HEK293 (cell line): ENCODE data around the gene SPON1.
"Not testable (repeated sequence)": the region's sequence is repeated elsewhere in the genome, so short reads cannot be mapped to it uniquely, and the experiment has no call there.

Source experiments
- AEBP2 ChIP-seq: fragments of 450-650 bp; formaldehyde crosslinking; IDR thresholded peaks from 2 replicates; pipeline ENCODE4 v1.5.1; 2016; ENCODE audit warnings: missing biosample characterization, missing genetic modification characterization, borderline replicate concordance
- CTCF ChIP-seq: fragments of 450-650 bp; formaldehyde crosslinking; IDR thresholded peaks from 2 replicates; pipeline ENCODE4 v1.5.1; 2016; ENCODE audit warnings: missing biosample characterization, missing genetic modification characterization
- KLF16 ChIP-seq: fragments of 450-650 bp; formaldehyde crosslinking; IDR thresholded peaks from 2 replicates; pipeline ENCODE4 v1.5.1; 2017; ENCODE audit warnings: missing biosample characterization, missing genetic modification characterization
- ZBTB26 ChIP-seq: fragments of 450-650 bp; formaldehyde crosslinking; optimal IDR thresholded peaks from 2 replicates; pipeline ENCODE3; 2016; ENCODE audit warnings: missing biosample characterization, mild to moderate bottlenecking, missing genetic modification characterization
- ZNF555 ChIP-seq: fragments of 450-650 bp; formaldehyde crosslinking; conservative IDR thresholded peaks from 2 replicates; pipeline ENCODE4 v1.5.1; 2017; ENCODE audit warnings: missing biosample characterization, mild to moderate bottlenecking, missing genetic modification characterization, inconsistent platforms
- ZNF560 ChIP-seq: fragments of 450-650 bp; formaldehyde crosslinking; IDR thresholded peaks from 2 replicates; pipeline ENCODE4 v1.5.1; 2017; ENCODE audit warnings: missing biosample characterization, missing genetic modification characterization, borderline replicate concordance
- ZNF596 ChIP-seq: fragments of 450-650 bp; IDR thresholded peaks from 2 replicates; pipeline ENCODE4 v1.5.0; 2018; ENCODE audit warnings: missing biosample characterization, mild to moderate bottlenecking, missing genetic modification characterization, moderate library complexity
- ZNF792 ChIP-seq: fragments of 450-650 bp; formaldehyde crosslinking; IDR thresholded peaks from 2 replicates; pipeline ENCODE4 v1.5.1; 2016; ENCODE audit warnings: missing biosample characterization, missing genetic modification characterization

GRCh38 chr11:14035526-14035925 lies 73.0 kb downstream of the SPON1 start:
- TF ChIP-seq ZNF555, ZNF596, ZNF792, CTCF, ZBTB26, KLF16, AEBP2, ZNF560 (tag by site-specific recombination): not testable (repeated sequence)
